ENCODE measurements around the gene NECAB2. TPM values are rescaled to one million over a fixed set of nuclear protein-coding genes. Genes with fewer than 3 reads are reported as not detected.

The NECAB2 gene
- total RNA-seq, 1 donor from 2014 or later: 0.32 TPM

DNA sequence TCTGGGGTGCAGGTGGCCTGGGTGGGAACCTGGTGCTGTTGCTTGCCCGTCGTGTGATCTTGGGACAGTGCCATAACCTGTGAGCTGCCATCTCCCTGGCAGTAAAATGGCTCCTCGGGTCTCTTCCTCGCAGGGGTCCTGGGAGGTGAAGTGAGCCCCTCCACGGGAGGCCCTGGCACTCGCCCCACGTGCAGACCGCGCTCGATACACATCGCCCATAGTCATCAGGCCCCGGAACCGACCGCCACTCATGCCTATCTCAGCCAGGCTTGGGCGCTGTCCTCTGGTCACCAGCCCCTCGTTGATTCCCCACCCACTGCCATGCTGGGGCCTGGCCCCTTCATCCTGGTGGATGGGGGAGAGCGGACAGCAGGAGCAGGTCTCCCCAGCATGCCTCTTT lies 36.5 kb upstream of the NECAB2 start:
- Mint-ChIP-seq H3K27me3 (ENCODE audit: low read depth, unreplicated experiment) (peaks cover 15% of the 10 kb centered on the region), H3K9me3 (ENCODE audit: unreplicated experiment) (no peaks in the 10 kb centered on the region), H3K27ac (ENCODE audit: unreplicated experiment) (no peak overlapping the region), H3K4me1 (ENCODE audit: low read depth, unreplicated experiment) (peaks cover 15% of the 10 kb centered on the region), H3K4me3 (ENCODE audit: unreplicated experiment) (no peak overlapping the region), H3K36me3 (ENCODE audit: low read depth, unreplicated experiment) (peaks cover 3% of the 10 kb centered on the region)
- Histone ChIP-seq H3K4me1 (ENCODE audit: insufficient read depth, low read length) (peaks cover 11% of the 10 kb centered on the region), H3K4me2 (ENCODE audit: low read length) (no peak overlapping the region), H3K4me3 (ENCODE audit: insufficient read depth, low read depth, low read length) (no peak overlapping the region), H4K20me1 (ENCODE audit: insufficient read depth, low read length) (no peaks in the 10 kb centered on the region), H3K36me3 (ENCODE audit: insufficient read depth, low read length) (no peaks in the 10 kb centered on the region), H3K27ac (ENCODE audit: low read depth, low read length) (no peak overlapping the region), H3K9ac (ENCODE audit: low read length) (no peak overlapping the region), H2AFZ (ENCODE audit: low read depth, low read length) (no peak overlapping the region), H3K9me3 (ENCODE audit: insufficient read depth, low read depth, low read length) (no peaks in the 10 kb centered on the region), H3K27me3 (ENCODE audit: insufficient read depth, low read length) (peaks cover 2% of the 10 kb centered on the region), H3K79me2 (ENCODE audit: insufficient read depth, low read length) (no peaks in the 10 kb centered on the region)
- no peak for FAIRE-seq
- no peak for DNase-seq (ENCODE audit: low read depth)
- TF ChIP-seq EZH2 (IDR thresholded peaks at IDR 0.05; ENCODE audit: insufficient read depth, low read length): no peak
- no peak for TF ChIP-seq CTCF (IDR thresholded peaks at IDR 0.05; ENCODE audit: insufficient read depth, low read depth, low read length)

DNA sequence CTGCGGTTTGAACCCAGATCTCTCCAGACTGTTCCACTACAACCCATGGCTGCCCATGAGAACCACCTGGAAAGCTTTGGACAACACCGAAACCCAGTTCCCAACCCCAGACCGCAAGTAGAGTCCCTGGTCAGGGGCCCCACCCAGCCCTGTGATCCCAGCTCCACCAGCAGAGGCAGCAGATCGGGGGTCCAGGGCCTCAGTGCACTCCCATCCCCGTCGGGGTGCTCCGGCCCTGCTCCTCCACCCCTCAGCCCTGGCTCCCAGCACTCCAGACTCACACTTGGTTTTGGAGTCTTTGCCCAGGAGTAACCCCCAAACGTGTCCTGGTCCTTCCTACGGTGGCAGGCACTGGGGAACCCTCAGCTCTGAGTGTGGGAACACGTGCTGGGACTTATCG lies 35.7 kb upstream of the NECAB2 start:
- Histone ChIP-seq H3K9ac (ENCODE audit: low read length) (no peak overlapping the region), H3K4me2 (ENCODE audit: low read length) (no peak overlapping the region), H3K27ac (ENCODE audit: low read depth, low read length) (no peak overlapping the region), H3K27me3 (ENCODE audit: insufficient read depth, low read length) (peaks cover 2% of the 10 kb centered on the region), H2AFZ (ENCODE audit: low read depth, low read length) (no peak overlapping the region), H3K4me3 (ENCODE audit: insufficient read depth, low read depth, low read length) (no peak overlapping the region), H3K9me3 (ENCODE audit: insufficient read depth, low read depth, low read length) (no peaks in the 10 kb centered on the region), H3K4me1 (ENCODE audit: insufficient read depth, low read length) (peaks cover 7% of the 10 kb centered on the region), H3K36me3 (ENCODE audit: insufficient read depth, low read length) (no peaks in the 10 kb centered on the region), H4K20me1 (ENCODE audit: insufficient read depth, low read length) (no peaks in the 10 kb centered on the region), H3K79me2 (ENCODE audit: insufficient read depth, low read length) (no peaks in the 10 kb centered on the region)
- H3K9me3 Mint-ChIP-seq (ENCODE audit: unreplicated experiment): peaks cover 4% of the 10 kb centered on the region
- peaks cover 14% of the 10 kb centered on the region for H3K27me3 Mint-ChIP-seq (ENCODE audit: low read depth, unreplicated experiment)
- H3K4me1 Mint-ChIP-seq (ENCODE audit: low read depth, unreplicated experiment): peaks cover 14% of the 10 kb centered on the region
- peaks cover 5% of the 10 kb centered on the region for H3K36me3 Mint-ChIP-seq (ENCODE audit: low read depth, unreplicated experiment)
- no peak for TF ChIP-seq EZH2 (IDR thresholded peaks at IDR 0.05; ENCODE audit: insufficient read depth, low read length)
- TF ChIP-seq CTCF (IDR thresholded peaks at IDR 0.05; ENCODE audit: insufficient read depth, low read depth, low read length): no peak
- no peak overlapping the region for H3K27ac Mint-ChIP-seq (ENCODE audit: unreplicated experiment)
- DNase-seq (ENCODE audit: low read depth) (no peak), FAIRE-seq (no peak)
- H3K4me3 Mint-ChIP-seq (ENCODE audit: unreplicated experiment): no peak overlapping the region

DNA sequence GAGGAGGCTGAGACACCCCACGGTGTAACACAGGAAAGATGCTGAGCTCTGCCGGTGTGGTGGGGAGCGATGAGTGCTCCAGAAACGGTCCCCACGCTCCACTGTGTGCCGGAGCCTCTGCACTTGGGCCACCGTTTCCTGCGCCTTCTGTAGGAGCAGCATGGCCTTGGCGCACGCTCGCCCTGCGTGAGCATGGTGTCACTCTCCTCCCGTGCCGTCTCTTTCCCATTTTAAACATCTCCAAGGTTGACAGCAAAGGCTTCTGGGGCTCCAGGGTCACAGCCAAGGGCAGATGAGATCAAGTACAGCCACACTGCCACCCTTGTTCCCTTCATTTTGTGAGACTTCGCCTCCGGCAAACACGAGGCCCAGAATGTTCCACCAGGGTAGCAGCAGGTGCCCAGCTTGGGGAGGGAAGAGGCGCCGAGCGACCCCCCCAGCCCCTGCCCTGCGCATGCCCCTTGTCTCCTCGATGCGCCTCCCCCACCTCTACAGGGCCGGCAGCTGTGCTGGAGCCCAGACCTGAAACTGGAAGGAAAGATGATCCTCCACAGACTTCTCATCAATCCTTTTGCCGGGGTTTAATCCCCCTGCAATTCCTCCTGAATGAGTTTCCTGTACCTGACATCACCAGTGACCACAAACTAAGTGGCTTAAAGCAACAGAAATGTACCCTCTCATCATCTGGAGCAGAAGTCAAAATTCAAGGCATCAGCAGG lies 34.9 kb upstream of the NECAB2 start:
- Mint-ChIP-seq H3K27me3 (ENCODE audit: low read depth, unreplicated experiment) (peaks cover 14% of the 10 kb centered on the region), H3K9me3 (ENCODE audit: unreplicated experiment) (peaks cover 5% of the 10 kb centered on the region), H3K4me3 (ENCODE audit: unreplicated experiment) (no peak overlapping the region), H3K36me3 (ENCODE audit: low read depth, unreplicated experiment) (peaks cover 6% of the 10 kb centered on the region), H3K4me1 (ENCODE audit: low read depth, unreplicated experiment) (peaks cover 12% of the 10 kb centered on the region), H3K27ac (ENCODE audit: unreplicated experiment) (no peak overlapping the region)
- no peak overlapping the region for H3K9ac ChIP-seq (ENCODE audit: low read length)
- H3K4me1 ChIP-seq (ENCODE audit: insufficient read depth, low read length): peaks cover 7% of the 10 kb centered on the region
- no peaks in the 10 kb centered on the region for H4K20me1 ChIP-seq (ENCODE audit: insufficient read depth, low read length)
- no peak for TF ChIP-seq EZH2 (IDR thresholded peaks at IDR 0.05; ENCODE audit: insufficient read depth, low read length)
- TF ChIP-seq CTCF (IDR thresholded peaks at IDR 0.05; ENCODE audit: insufficient read depth, low read depth, low read length): no peak
- H3K79me2 ChIP-seq (ENCODE audit: insufficient read depth, low read length): no peaks in the 10 kb centered on the region
- DNase-seq (ENCODE audit: low read depth): peak; percentile 27
- no peak overlapping the region for H2AFZ ChIP-seq (ENCODE audit: low read depth, low read length)
- no peak for FAIRE-seq
- H3K4me2 ChIP-seq (ENCODE audit: low read length): no peak overlapping the region
- peaks cover 2% of the 10 kb centered on the region for H3K27me3 ChIP-seq (ENCODE audit: insufficient read depth, low read length)
- no peaks in the 10 kb centered on the region for H3K36me3 ChIP-seq (ENCODE audit: insufficient read depth, low read length)
- H3K9me3 ChIP-seq (ENCODE audit: insufficient read depth, low read depth, low read length): no peaks in the 10 kb centered on the region
- no peak overlapping the region for H3K4me3 ChIP-seq (ENCODE audit: insufficient read depth, low read depth, low read length)
- H3K27ac ChIP-seq (ENCODE audit: low read depth, low read length): no peak overlapping the region
